Adrenal gland (tissue), 5 donors: ENCODE data around the gene CORO2B.

Experiments used
- CTCF ChIP-seq, 6 experiments: fragments of 450-650 bp in 4 of 6; fragments of 200-600 bp in 2 of 6; sonication (generic) in 1 of 6; IDR thresholded peaks; 1 replicate in 5 of 6; 2 replicates in 1 of 6; pipeline versions ENCODE4 v1.5.1 to v1.8.0; 2016 to 2021; ENCODE audit warnings: antibody characterized with exemption in 6 of 6, mild to moderate bottlenecking in 2 of 6, moderate library complexity in 1 of 6
- POLR2A ChIP-seq, 2 donors: fragments of 450-650 bp; IDR thresholded peaks; one replicate each; pipeline ENCODE4 v1.6.1; 2017; ENCODE audit warnings: antibody characterized with exemption in 2 of 2, mild to moderate bottlenecking in 2 of 2, moderate library complexity in 1 of 2
- donor health status: DM: no; HTN: no; CAD: no.

GRCh38 chr15:68653031-68653635, 74.3 kb downstream of the CORO2B start:
- TF ChIP-seq CTCF (IDR thresholded peaks at IDR 0.05) = no peak
- no peak for TF ChIP-seq POLR2A (IDR thresholded peaks at IDR 0.05)
